ENCODE results near the gene ARHGAP45. TPM values are rescaled to one million over a fixed set of nuclear protein-coding genes. Genes with fewer than 3 reads are reported as not detected.

The ARHGAP45 gene
- total RNA-seq, 1 experiment from 2014 or later = 2.9 TPM

- Histone ChIP-seq H3K27ac (no peak overlapping the region), H3K4me1 (peaks cover 8% of the 10 kb centered on the region; the same call in 1 of the 2 replicates), H3K36me3 (peaks cover 33% of the 10 kb centered on the region), H3K4me3 (no peak overlapping the region), H3K9me3 (replicated peaks) (no peaks in the 10 kb centered on the region), H3K27me3 (no peaks in the 10 kb centered on the region)
- DNase-seq = no peak
Measured at GRCh38 chr19:1089891-1090290, 22.9 kb downstream of the ARHGAP45 start.

- Histone ChIP-seq H3K27me3 (no peaks in the 10 kb centered on the region), H3K9me3 (replicated peaks) (no peaks in the 10 kb centered on the region), H3K27ac (no peak overlapping the region), H3K4me3 (no peak overlapping the region), H3K36me3 (peaks cover 33% of the 10 kb centered on the region), H3K4me1 (peaks cover 7% of the 10 kb centered on the region; the same call in 1 of the 2 replicates)
- no peak for DNase-seq
Measured at GRCh38 chr19:1090731-1091543, 24.0 kb downstream of the ARHGAP45 start.

- no peaks in the 10 kb centered on the region for H3K9me3 ChIP-seq (replicated peaks)
- H3K27me3 ChIP-seq = no peaks in the 10 kb centered on the region
- H3K4me3 ChIP-seq = no peak overlapping the region
- H3K36me3 ChIP-seq = peaks cover 33% of the 10 kb centered on the region
- no peak for DNase-seq
- H3K4me1 ChIP-seq = peaks cover under 1% of the 10 kb centered on the region; the same call in 1 of the 2 replicates
- no peak overlapping the region for H3K27ac ChIP-seq
Measured at GRCh38 chr19:1091544-1092175, 24.7 kb downstream of the ARHGAP45 start.

- H3K27ac ChIP-seq = no peak overlapping the region
- H3K36me3 ChIP-seq = peaks cover 24% of the 10 kb centered on the region
- H3K27me3 ChIP-seq = no peaks in the 10 kb centered on the region
- no peaks in the 10 kb centered on the region for H3K9me3 ChIP-seq (replicated peaks)
- no peak for DNase-seq
- H3K4me3 ChIP-seq = no peak overlapping the region
- no peaks in the 10 kb centered on the region for H3K4me1 ChIP-seq
Measured at GRCh38 chr19:1093330-1093729, 26.4 kb downstream of the ARHGAP45 start.

GRCh38 chr19:1093811-1094553 lies 27.0 kb downstream of the ARHGAP45 start:
- DNase-seq = no peak
- no peak overlapping the region for H3K27ac ChIP-seq
- no peaks in the 10 kb centered on the region for H3K27me3 ChIP-seq
- peak overlapping the region; percentile 74 for H3K4me3 ChIP-seq
- H3K9me3 ChIP-seq (replicated peaks) = no peaks in the 10 kb centered on the region
- H3K36me3 ChIP-seq = peaks cover 23% of the 10 kb centered on the region
- no peaks in the 10 kb centered on the region for H3K4me1 ChIP-seq

- no peaks in the 10 kb centered on the region for H3K27me3 ChIP-seq
- no peak for DNase-seq
- H3K9me3 ChIP-seq (replicated peaks) = no peaks in the 10 kb centered on the region
- H3K27ac ChIP-seq = peak overlapping the region; percentile 28; the same call in 1 of the 2 replicates
- H3K4me1 ChIP-seq = no peaks in the 10 kb centered on the region
- peak overlapping the region; percentile 74 for H3K4me3 ChIP-seq
- H3K36me3 ChIP-seq = peaks cover 23% of the 10 kb centered on the region
Measured at GRCh38 chr19:1094655-1094977, 27.6 kb downstream of the ARHGAP45 start.

GRCh38 chr19:1094978-1095701 lies 28.2 kb downstream of the ARHGAP45 start, which contains the start of gene POLR2E:
TSS of gene POLR2E (minus strand) at chr19:1095375. CDS start at chr19:1095315, 60 bp downstream.
- DNase-seq = peak; percentile 96 to 97
- Histone ChIP-seq H3K36me3 (peaks cover 23% of the 10 kb centered on the region), H3K27me3 (no peaks in the 10 kb centered on the region), H3K4me1 (no peaks in the 10 kb centered on the region), H3K9me3 (replicated peaks) (no peaks in the 10 kb centered on the region), H3K27ac (peak within 1 kb of the TSS; percentile 28; the same call in 1 of the 2 replicates), H3K4me3 (peak within 1 kb of the TSS; percentile 74)

GRCh38 chr19:1097810-1098176 lies 30.8 kb downstream of the ARHGAP45 start:
- peaks cover 6% of the 10 kb centered on the region; the same call in 1 of the 2 replicates for H3K36me3 ChIP-seq

GRCh38 chr19:1098177-1099051 lies 31.4 kb downstream of the ARHGAP45 start:
- Histone ChIP-seq H3K36me3 (peaks cover 3% of the 10 kb centered on the region; the same call in 1 of the 2 replicates), H3K4me1 (peaks cover 9% of the 10 kb centered on the region), H3K27ac (no peak overlapping the region), H3K27me3 (no peaks in the 10 kb centered on the region), H3K4me3 (no peak overlapping the region), H3K9me3 (replicated peaks) (no peaks in the 10 kb centered on the region)
- no peak for DNase-seq

More at GRCh38 chr19:1097810-1098176, 30.8 kb downstream of the ARHGAP45 start:
- H3K27ac ChIP-seq = no peak overlapping the region
- DNase-seq = no peak
- H3K27me3 ChIP-seq = no peaks in the 10 kb centered on the region
- H3K9me3 ChIP-seq (replicated peaks) = no peaks in the 10 kb centered on the region
- peaks cover 7% of the 10 kb centered on the region for H3K4me1 ChIP-seq
- no peak overlapping the region for H3K4me3 ChIP-seq

GRCh38 chr19:1101337-1101698 lies 34.4 kb downstream of the ARHGAP45 start:
- Histone ChIP-seq H3K27ac (peak overlapping the region; percentile 58), H3K4me3 (peak overlapping the region; percentile 20), H3K9me3 (replicated peaks) (no peaks in the 10 kb centered on the region), H3K36me3 (no peaks in the 10 kb centered on the region), H3K27me3 (no peaks in the 10 kb centered on the region), H3K4me1 (peaks cover 11% of the 10 kb centered on the region)
- DNase-seq = no peak

GRCh38 chr19:1102407-1103131 lies 35.6 kb downstream of the ARHGAP45 start:
- Histone ChIP-seq H3K27ac (peak overlapping the region; percentile 58; the same call in 1 of the 2 replicates), H3K4me1 (peaks cover 11% of the 10 kb centered on the region), H3K36me3 (peaks cover 4% of the 10 kb centered on the region), H3K9me3 (replicated peaks) (no peaks in the 10 kb centered on the region), H3K27me3 (no peaks in the 10 kb centered on the region), H3K4me3 (no peak overlapping the region)
- peak; percentile 70 to 74 for DNase-seq

GRCh38 chr19:1103132-1103707 lies 36.3 kb downstream of the ARHGAP45 start:
- no peak for DNase-seq
- peaks cover 7% of the 10 kb centered on the region for H3K36me3 ChIP-seq
- no peaks in the 10 kb centered on the region for H3K27me3 ChIP-seq
- H3K4me1 ChIP-seq = peaks cover 11% of the 10 kb centered on the region
- no peaks in the 10 kb centered on the region for H3K9me3 ChIP-seq (replicated peaks)
- no peak overlapping the region for H3K4me3 ChIP-seq
- H3K27ac ChIP-seq = no peak overlapping the region

Data from SJCRH30 (cell line).